CD14-positive monocyte (primary cell): ENCODE measurements around the gene FOXD1. TPM values are rescaled to one million over a fixed set of nuclear protein-coding genes. Genes with fewer than 3 reads are reported as not detected.

Source experiments
- DNase-seq, 3 donors: peaks; one replicate each; pipeline ENCODE4 v3.0.0-alpha.2; 2011 to 2022
- H2AFZ ChIP-seq: 2 replicates; pipeline ENCODE4 v1.6.0; 2012; ENCODE audit warnings: mild to moderate bottlenecking, low read depth, low read length, inconsistent platforms; ENCODE audit not compliant: insufficient read depth, poor library complexity, severe bottlenecking
- H3K27ac ChIP-seq, 2 donors: 1 replicate in 1 of 2; 2 replicates in 1 of 2; pipeline ENCODE4 v1.5.1; 2012 to 2013; ENCODE audit warnings: low read length in 2 of 2, control low read depth in 1 of 2, inconsistent platforms in 1 of 2, low read depth in 1 of 2, mild to moderate bottlenecking in 1 of 2
- H3K27me3 ChIP-seq, 2 donors: one replicate each; pipeline versions ENCODE4 v1.6.0 to v1.6.1; 2011 to 2013; ENCODE audit warnings: low read length in 2 of 2; ENCODE audit not compliant: control insufficient read depth in 2 of 2, insufficient read depth in 2 of 2
- H3K36me3 ChIP-seq, 2 donors: replicated peaks in 1 of 2; 1 replicate in 1 of 2; 2 replicates in 1 of 2; pipeline versions ENCODE4 v1.5.1 to v1.6.1; 2012 to 2013; ENCODE audit warnings: low read length in 2 of 2, control low read depth in 1 of 2, inconsistent platforms in 1 of 2, mild to moderate bottlenecking in 1 of 2; ENCODE audit not compliant: insufficient read depth in 2 of 2, control insufficient read depth in 1 of 2
- H3K4me1 ChIP-seq, 2 donors: 1 replicate in 1 of 2; 2 replicates in 1 of 2; pipeline versions ENCODE4 v1.5.1 to v1.6.1; 2012 to 2013; ENCODE audit warnings: low read length in 2 of 2, control low read depth in 1 of 2, inconsistent platforms in 1 of 2, mild to moderate bottlenecking in 1 of 2, moderate library complexity in 1 of 2; ENCODE audit not compliant: insufficient read depth in 2 of 2, control insufficient read depth in 1 of 2
- H3K4me2 ChIP-seq: replicated peaks from 2 replicates; pipeline ENCODE3; 2012; ENCODE audit warnings: low read length, moderate library complexity, mild to moderate bottlenecking; ENCODE audit not compliant: poor library complexity, severe bottlenecking; ENCODE audit errors: extremely low read depth
- H3K4me3 ChIP-seq, 3 experiments: fragments of 200-600 bp in 1 of 3; sonication (generic) in 1 of 3; replicated peaks in 1 of 3; 1 replicate in 2 of 3; 2 replicates in 1 of 3; pipeline ENCODE4 v1.5.1; 2011 to 2013; ENCODE audit warnings: low read length in 3 of 3, mild to moderate bottlenecking in 3 of 3, control low read depth in 2 of 3, low read depth in 2 of 3, inconsistent platforms in 1 of 3, moderate library complexity in 1 of 3
- H3K79me2 ChIP-seq: 2 replicates; pipeline ENCODE4 v1.6.0; 2012; ENCODE audit warnings: mild to moderate bottlenecking, control low read depth, inconsistent platforms, low read length, moderate library complexity; ENCODE audit not compliant: insufficient read depth
- H3K9ac ChIP-seq: 2 replicates; pipeline ENCODE4 v1.6.0; 2017; ENCODE audit warnings: low read length, mild to moderate bottlenecking; ENCODE audit not compliant: insufficient read depth, poor library complexity, severe bottlenecking
- H3K9me3 ChIP-seq, 2 donors: replicated peaks in 1 of 2; 1 replicate in 1 of 2; 2 replicates in 1 of 2; pipeline versions ENCODE4 v1.5.1 to v1.6.1; 2012 to 2013; ENCODE audit warnings: low read length in 2 of 2, control low read depth in 1 of 2; ENCODE audit not compliant: control insufficient read depth in 1 of 2, insufficient read depth in 1 of 2
- H4K20me1 ChIP-seq: 2 replicates; pipeline ENCODE4 v1.6.0; 2012; ENCODE audit warnings: mild to moderate bottlenecking, low read length, control low read depth, moderate library complexity; ENCODE audit not compliant: insufficient read depth
- H3K27ac Mint-ChIP-seq, 7 donors: one replicate each; pipeline ENCODE4 v1.8.0; 2020; ENCODE audit warnings: mild to moderate bottlenecking in 7 of 7, mixed read lengths in 7 of 7, moderate library complexity in 6 of 7, inconsistent platforms in 2 of 7
- H3K27me3 Mint-ChIP-seq, 3 donors: one replicate each; pipeline ENCODE4 v1.8.0; 2021 to 2022; ENCODE audit warnings: low read depth in 3 of 3, mild to moderate bottlenecking in 3 of 3, mixed read lengths in 3 of 3, moderate library complexity in 3 of 3, inconsistent platforms in 1 of 3
- H3K36me3 Mint-ChIP-seq, 2 donors: one replicate each; pipeline ENCODE4 v1.8.0; 2020; ENCODE audit warnings: mixed read lengths in 2 of 2, inconsistent platforms in 1 of 2, mild to moderate bottlenecking in 1 of 2
- H3K4me1 Mint-ChIP-seq: one replicate; pipeline ENCODE4 v1.8.0; 2020; ENCODE audit warnings: mild to moderate bottlenecking, mixed read lengths
- H3K4me3 Mint-ChIP-seq, 2 donors: one replicate each; pipeline ENCODE4 v1.8.0; 2020; ENCODE audit warnings: mild to moderate bottlenecking in 2 of 2, mixed read lengths in 2 of 2, moderate library complexity in 1 of 2
- H3K9me3 Mint-ChIP-seq, 7 donors: one replicate each; pipeline ENCODE4 v1.8.0; 2020 to 2022; ENCODE audit warnings: mixed read lengths in 7 of 7, mild to moderate bottlenecking in 6 of 7, moderate library complexity in 6 of 7, inconsistent platforms in 2 of 7
- CTCF ChIP-seq: fragments of 200-600 bp; IDR thresholded peaks from one replicate; pipeline ENCODE4 v1.8.0; 2022; ENCODE audit warnings: antibody characterized with exemption, mild to moderate bottlenecking
- WGBS: methylation state at CpG from one replicate; pipeline ENCODE4 v1.1.5; 2013; ENCODE audit warnings: missing lambda C conversion rate; ENCODE audit not compliant: insufficient coverage; 5-methylcytosine and 5-hydroxymethylcytosine counted together
- intact Hi-C, 2 donors: fragments of 100-400 bp; cut with micrococcal nuclease; formaldehyde crosslinking; loops; one replicate each; pipeline versions ENCODE4 v1.15.0 to v1.15.1; 2023
- polyA plus RNA-seq, 3 donors: library from polyadenylated mRNA; depleted of rRNA in 1 of 3; unstranded in 2 of 3; stranded (reverse) in 1 of 3; fragments of 300-500 nt in 2 of 3; fragments of >200 nt in 1 of 3; fragmentation: Illumina TruSeq in 2 of 3; gene quantifications; 1 replicate in 2 of 3; 2 replicates in 1 of 3; pipeline ENCODE4 v1.2.3, GENCODE V29; 2012 to 2021

Gene FOXD1
- polyA plus RNA-seq, 3 donors: 0.04 TPM; not detected in 2

- Mint-ChIP-seq H3K36me3 (no peaks in the 10 kb centered on the region), H3K4me3 (peak overlapping the region in 1 of 2 donors; percentile 76), H3K27me3 (peaks cover 90 to 97% (median 90%) of the 10 kb centered on the region in 3 donors), H3K9me3 (peaks cover 0 to 27% (median 16%) of the 10 kb centered on the region in 7 donors), H3K4me1 (peaks cover 11% of the 10 kb centered on the region), H3K27ac (no peak overlapping the region)
- Histone ChIP-seq H3K36me3 (no peaks in the 10 kb centered on the region), H3K4me1 (peaks cover 2 to 16% of the 10 kb centered on the region in 2 donors), H2AFZ (no peak overlapping the region), H4K20me1 (no peaks in the 10 kb centered on the region), H3K79me2 (no peaks in the 10 kb centered on the region), H3K27me3 (peaks cover 96% of the 10 kb centered on the region in 2 donors), H3K27ac (no peak overlapping the region), H3K4me2 (no peak overlapping the region), H3K9me3 (peaks cover 0 to 58% of the 10 kb centered on the region in 2 donors), H3K9ac (no peak overlapping the region), H3K4me3 (peak overlapping the region in 1 of 3 experiments; percentile 41)
- intact Hi-C loops: no loop called here
- 3% methylated on average over 11 of the region's 18 CpGs for WGBS
- TF ChIP-seq CTCF: no peak
- no peak for DNase-seq
Measured at GRCh38 chr5:73437777-73438644, 10.6 kb downstream of the FOXD1 start.

- intact Hi-C loops: no loop called here
- H3K9ac ChIP-seq: no peak overlapping the region
- Mint-ChIP-seq H3K4me1 (peaks cover 11% of the 10 kb centered on the region), H3K36me3 (no peaks in the 10 kb centered on the region), H3K27ac (peak overlapping the region in 1 of 7 donors; percentile 58), H3K9me3 (peaks cover 0 to 21% (median 17%) of the 10 kb centered on the region in 7 donors), H3K4me3 (peak overlapping the region; percentile 48 to 76), H3K27me3 (peaks cover 89 to 97% (median 90%) of the 10 kb centered on the region in 3 donors)
- H3K27ac ChIP-seq: no peak overlapping the region
- peak overlapping the region in 1 of 3 experiments; percentile 41 for H3K4me3 ChIP-seq
- H3K36me3 ChIP-seq: no peaks in the 10 kb centered on the region
- DNase-seq: no peak
- H3K4me2 ChIP-seq: peak overlapping the region; percentile 61
- H3K4me1 ChIP-seq: peaks cover 2 to 16% of the 10 kb centered on the region in 2 donors
- peaks cover 0 to 51% of the 10 kb centered on the region in 2 donors for H3K9me3 ChIP-seq
- H3K79me2 ChIP-seq: no peaks in the 10 kb centered on the region
- 3% methylated on average over 49 of the region's 69 CpGs for WGBS
- peak overlapping the region; percentile 41 for H2AFZ ChIP-seq
- no peaks in the 10 kb centered on the region for H4K20me1 ChIP-seq
- no peak for TF ChIP-seq CTCF
- H3K27me3 ChIP-seq: peaks cover 93 to 95% of the 10 kb centered on the region in 2 donors
Measured at GRCh38 chr5:73437101-73437776, 11.3 kb downstream of the FOXD1 start.
